GM12878 (cell line): Measurements from ENCODE around the gene PSMB7. TPM values are rescaled to one million over a fixed set of nuclear protein-coding genes. Genes with fewer than 3 reads are reported as not detected.

ENCODE experiments used
- ATAC-seq: fragments of 200-7000 bp; cut with Tn5 transposase; 3 replicates; pipeline ENCODE4 v1.9.1; 2020; ENCODE audit warnings: mild to moderate bottlenecking, moderate library complexity
- BruUV-seq: library from RNA; stranded (reverse); fragments of 400-500 nt; replicated peaks from 2 replicates; lab custom pipeline; 2021; lab: Mats Ljungman, UMichigan
- CTCF ChIA-PET: fragments of 300-600 bp; sonication (Branson Sonifier 250); formaldehyde crosslinking; extraction: SDS; loops from one replicate; lab custom pipeline; 2021; ENCODE audit warnings: inconsistent platforms; lab: Yijun Ruan, JAX
- POLR2A ChIA-PET: fragments of 350-600 bp; formaldehyde crosslinking; extraction: SDS; loops from one replicate; lab custom pipeline; 2021; ENCODE audit warnings: inconsistent platforms; lab: Charles Lee
- RAD21 ChIA-PET: fragments of 300-600 bp; sonication (Branson Sonifier 250); formaldehyde crosslinking; loops from one replicate; lab custom pipeline; 2023; ENCODE audit warnings: antibody characterized with exemption; ENCODE audit not compliant: unreplicated experiment; lab: Charles Lee
- SMC1A ChIA-PET: fragments of 300-600 bp; sonication (Branson Sonifier 250); formaldehyde crosslinking; loops from one replicate; lab custom pipeline; 2023; ENCODE audit not compliant: unreplicated experiment, uncharacterized antibody; lab: Charles Lee
- DNase-seq: peaks from one replicate; pipeline ENCODE4 v3.0.0-alpha.2; 2011; ENCODE audit warnings: low read depth, low spot score
- FAIRE-seq: peaks from 3 replicates; lab custom pipeline; 2011; peaks lifted over from hg19 to GRCh38; lab: Jason Lieb, UNC
- H2AFZ ChIP-seq: 2 replicates; pipeline ENCODE4 v1.6.0; 2011; ENCODE audit warnings: low read depth, low read length, control low read depth; ENCODE audit not compliant: control insufficient read depth
- H3K27ac ChIP-seq: 2 replicates; pipeline ENCODE4 v1.5.1; 2011; ENCODE audit warnings: control low read depth; ENCODE audit not compliant: control insufficient read depth, insufficient read depth
- H3K27me3 ChIP-seq, 2 experiments: replicated peaks in 1 of 2; 2 replicates each; pipeline versions ENCODE4 v1.6.0 to v1.6.1; 2011; ENCODE audit warnings: low read length in 1 of 2; ENCODE audit not compliant: control insufficient read depth in 2 of 2, insufficient read depth in 2 of 2
- H3K36me3 ChIP-seq, 2 experiments: 2 replicates each; pipeline ENCODE4 v1.5.1; 2011; ENCODE audit warnings: low read length in 1 of 2; ENCODE audit not compliant: control insufficient read depth in 2 of 2, insufficient read depth in 2 of 2
- H3K4me1 ChIP-seq: 2 replicates; pipeline ENCODE4 v1.6.1; 2011; ENCODE audit warnings: mild to moderate bottlenecking, low read length, moderate library complexity, mixed read lengths; ENCODE audit not compliant: control insufficient read depth, insufficient read depth
- H3K4me2 ChIP-seq: 2 replicates; pipeline ENCODE4 v1.6.0; 2011; ENCODE audit warnings: control low read depth; ENCODE audit not compliant: control insufficient read depth, insufficient read depth
- H3K4me3 ChIP-seq: fragments of 200-600 bp; sonication (generic); 2 replicates; pipeline ENCODE4 v1.5.1; 2016
- H3K79me2 ChIP-seq: 2 replicates; pipeline ENCODE4 v1.6.0; 2011; ENCODE audit warnings: low read length; ENCODE audit not compliant: control insufficient read depth, insufficient read depth
- H3K9ac ChIP-seq: 2 replicates; pipeline ENCODE4 v1.8.0; 2011; ENCODE audit warnings: low read length, control low read depth, mixed read lengths; ENCODE audit not compliant: control insufficient read depth, insufficient read depth
- H3K9me3 ChIP-seq: replicated peaks from 3 replicates; pipeline ENCODE4 v1.5.1; 2011; ENCODE audit warnings: mild to moderate bottlenecking, low read length; ENCODE audit not compliant: control insufficient read depth, insufficient read depth
- H4K20me1 ChIP-seq: 2 replicates; pipeline ENCODE4 v1.6.0; 2011; ENCODE audit not compliant: control insufficient read depth, insufficient read depth
- BMI1 ChIP-seq: fragments of 450-650 bp; IDR thresholded peaks from 2 replicates; pipeline ENCODE4 v1.6.1; 2016; ENCODE audit warnings: mild to moderate bottlenecking, moderate library complexity, borderline replicate concordance
- BRCA1 ChIP-seq: IDR thresholded peaks from 2 replicates; pipeline ENCODE4 v1.6.1; 2011; ENCODE audit warnings: low read depth, low read length, improper control_type of control experiment
- EGR1 ChIP-seq, 2 experiments: IDR thresholded peaks; 1 replicate in 1 of 2; 2 replicates in 1 of 2; pipeline ENCODE4 v1.6.1; 2011 to 2012; ENCODE audit warnings: low read depth in 2 of 2, low read length in 2 of 2, borderline replicate concordance in 1 of 2, mild to moderate bottlenecking in 1 of 2, moderate library complexity in 1 of 2
- TAF1 ChIP-seq: IDR thresholded peaks from 2 replicates; pipeline ENCODE4 v1.6.1; 2011; ENCODE audit warnings: mild to moderate bottlenecking, low read depth, low read length, borderline replicate concordance
- USF1 ChIP-seq: IDR thresholded peaks from 2 replicates; pipeline ENCODE4 v1.6.1; 2011; ENCODE audit warnings: borderline replicate concordance, low read depth, mild to moderate bottlenecking, moderate library complexity, mixed read lengths, low read length; ENCODE audit not compliant: insufficient read depth; ENCODE audit errors: extremely low read length
- USF2 ChIP-seq: IDR thresholded peaks from 2 replicates; pipeline ENCODE4 v1.6.1; 2011; ENCODE audit warnings: low read depth, low read length, improper control_type of control experiment, borderline replicate concordance
- YBX1 ChIP-seq: fragments of 450-650 bp; IDR thresholded peaks from 2 replicates; pipeline ENCODE4 v1.6.1; 2016; ENCODE audit warnings: antibody characterized with exemption
- WGBS: methylation state at CpG from one replicate; pipeline ENCODE4 v1.1.6; 2016; ENCODE audit warnings: low lambda C conversion rate; ENCODE audit not compliant: insufficient replicate concordance, insufficient coverage; ENCODE audit errors: missing lambda C conversion rate; 5-methylcytosine and 5-hydroxymethylcytosine counted together
- in situ Hi-C: fragments of 300-500 bp; cut with MboI; formaldehyde crosslinking; loops from 9 replicates; pipeline ENCODE4 v1.14.3; 2018; ENCODE audit warnings: mixed read lengths
- intact Hi-C: fragments of 100-400 bp; cut with micrococcal nuclease; formaldehyde crosslinking; loops from one replicate; pipeline ENCODE4 v1.14.2; 2022; ENCODE audit not compliant: unreplicated experiment
- polyA plus RNA-seq, 11 experiments: library from polyadenylated mRNA; depleted of rRNA in 4 of 11; unstranded in 6 of 11; stranded (reverse) in 5 of 11; fragments of >200 nt; fragmentation: Nextera tagmentation in 4 of 11; fragmentation: Illumina TruSeq in 1 of 11; extraction: Ambion mirVana in 4 of 11; extraction: Trizol in 1 of 11; gene quantifications; 1 replicate in 1 of 11; 2 replicates in 10 of 11; pipeline versions ENCODE4 v1.2.1 to v1.2.3, GENCODE V29; 2011 to 2016; ENCODE audit warnings: inconsistent platforms in 2 of 11, missing spikeins in 2 of 11, low read depth in 1 of 11
- total RNA-seq, 4 experiments: library from RNA; depleted of rRNA in 3 of 4; stranded (reverse); fragments of >200 nt in 3 of 4; fragmentation: Illumina TruSeq in 1 of 4; extraction: Trizol in 1 of 4; gene quantifications; 2 replicates each; pipeline versions ENCODE4 v1.2.1 to v1.2.3, GENCODE V29; 2013 to 2021
- TF ChIP-seq, protein P1 (sequence below): fragments of 450-650 bp; IDR thresholded peaks from 2 replicates; pipeline ENCODE4 v1.6.1; 2016; ENCODE audit warnings: mild to moderate bottlenecking

The PSMB7 gene
- total and polyA plus RNA-seq, 10 of the 15 experiments (the other 5 are each of a cell fraction or from before 2014, with no cell fraction given), result 174 to 564 (median 268) TPM

- TF ChIP-seq EGR1 (IDR thresholded peaks at IDR 0.05; ENCODE audit: borderline replicate concordance in 1 of 2, low read depth in 2 of 2, low read length in 2 of 2) (no peak), USF2 (no peak), TAF1 (no peak)
Measured at GRCh38 chr9:124450241-124450924, 35.1 kb upstream of the PSMB7 start, which contains the start of gene ADGRD2 (continued).

DNA sequence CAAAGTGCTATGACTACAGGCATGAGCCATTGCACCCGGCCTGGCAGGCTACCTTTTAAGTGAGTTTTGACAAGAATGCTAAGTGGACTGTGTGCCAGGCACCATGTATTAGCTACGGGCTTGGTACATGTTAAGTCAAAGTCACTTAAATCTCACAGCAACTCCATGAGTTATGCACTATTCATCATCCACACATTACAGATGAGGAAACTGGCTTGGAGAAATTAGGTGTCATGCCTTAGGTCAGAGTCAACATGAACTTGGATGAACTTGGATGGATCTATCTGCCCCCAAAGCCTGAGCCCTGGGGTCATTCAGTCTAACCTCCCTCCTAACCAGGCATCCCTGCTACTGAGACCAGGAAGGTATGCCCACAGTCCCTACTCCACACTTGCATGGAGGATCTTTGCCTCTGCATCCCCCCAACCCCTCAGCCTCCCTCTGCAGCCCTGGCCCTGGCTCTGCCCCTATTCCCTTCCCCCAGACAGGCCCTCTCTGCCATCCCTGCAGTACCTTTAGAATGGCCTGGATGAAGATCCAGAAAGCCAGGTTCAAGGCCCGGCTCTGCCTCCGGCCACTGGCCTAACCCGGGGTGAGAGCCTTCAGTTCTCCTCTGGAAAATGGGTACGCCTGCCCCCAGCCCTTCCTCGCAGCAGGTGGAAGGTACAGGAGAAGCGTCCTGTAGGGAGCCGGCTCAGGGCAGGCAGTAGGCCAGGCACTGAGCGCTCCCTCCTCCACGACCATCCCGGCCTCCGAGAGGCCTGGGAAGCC lies 34.3 kb upstream of the PSMB7 start:
- H2AFZ ChIP-seq, result no peak overlapping the region
- ChIA-PET POLR2A (no interaction called here), RAD21 (no interaction called here), CTCF (interaction anchor here (0.7 kb wide), 1 partner anchor 45 kb away, joined by 4 read pairs; no protein-coding TSS in a partner anchor), SMC1A (no interaction called here)
- intact Hi-C loops, result no loop called here
- no peaks in the 10 kb centered on the region for H3K4me1 ChIP-seq
- no peaks in the 10 kb centered on the region for H3K36me3 ChIP-seq
- TF ChIP-seq, protein P1, sequence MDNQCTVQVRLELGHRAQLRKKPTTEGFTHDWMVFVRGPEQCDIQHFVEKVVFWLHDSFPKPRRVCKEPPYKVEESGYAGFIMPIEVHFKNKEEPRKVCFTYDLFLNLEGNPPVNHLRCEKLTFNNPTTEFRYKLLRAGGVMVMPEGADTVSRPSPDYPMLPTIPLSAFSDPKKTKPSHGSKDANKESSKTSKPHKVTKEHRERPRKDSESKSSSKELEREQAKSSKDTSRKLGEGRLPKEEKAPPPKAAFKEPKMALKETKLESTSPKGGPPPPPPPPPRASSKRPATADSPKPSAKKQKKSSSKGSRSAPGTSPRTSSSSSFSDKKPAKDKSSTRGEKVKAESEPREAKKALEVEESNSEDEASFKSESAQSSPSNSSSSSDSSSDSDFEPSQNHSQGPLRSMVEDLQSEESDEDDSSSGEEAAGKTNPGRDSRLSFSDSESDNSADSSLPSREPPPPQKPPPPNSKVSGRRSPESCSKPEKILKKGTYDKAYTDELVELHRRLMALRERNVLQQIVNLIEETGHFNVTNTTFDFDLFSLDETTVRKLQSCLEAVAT, result no peak
- no peak for TF ChIP-seq YBX1
- no peak for TF ChIP-seq BMI1
- no peak for TF ChIP-seq USF1
- no peak for TF ChIP-seq BRCA1
- ATAC-seq, result no peak
- BruUV-seq, result no TSS peak
- no peaks in the 10 kb centered on the region for H4K20me1 ChIP-seq
- no peaks in the 10 kb centered on the region for H3K79me2 ChIP-seq
- no peak overlapping the region for H3K4me2 ChIP-seq
- DNase-seq, result no peak
- no peak overlapping the region for H3K27ac ChIP-seq
- H3K9me3 ChIP-seq, result no peaks in the 10 kb centered on the region
- in situ Hi-C loops, result no loop called here
- FAIRE-seq, result no peak
- H3K9ac ChIP-seq, result no peak overlapping the region
- WGBS, result 44% methylated on average over 13 of the region's 13 CpGs
- H3K4me3 ChIP-seq, result no peak overlapping the region
- peaks cover 5 to 9% of the 10 kb centered on the region in 2 experiments; a peak in 3 of 4 replicates for H3K27me3 ChIP-seq
